Mucosa of gallbladder (tissue), 1 donor: ENCODE results near the gene ALAS1. TPM values are rescaled to one million over a fixed set of nuclear protein-coding genes. Genes with fewer than 3 reads are reported as not detected.
"Not testable (repeated sequence)": the region's sequence is repeated elsewhere in the genome, so short reads cannot be mapped to it uniquely, and the experiment has no call there.

Experiments
- DNase-seq: peaks from one replicate; pipeline ENCODE4 v3.0.0-alpha.2; 2020; ENCODE audit warnings: low spot score
- total RNA-seq: library from RNA; stranded (reverse); gene quantifications from one replicate; pipeline ENCODE4 v1.2.1, GENCODE V29; 2021
- donor health status: DM: no; HTN: no; CAD: no.

Gene ALAS1
- 62.4 TPM for total RNA-seq

DNA sequence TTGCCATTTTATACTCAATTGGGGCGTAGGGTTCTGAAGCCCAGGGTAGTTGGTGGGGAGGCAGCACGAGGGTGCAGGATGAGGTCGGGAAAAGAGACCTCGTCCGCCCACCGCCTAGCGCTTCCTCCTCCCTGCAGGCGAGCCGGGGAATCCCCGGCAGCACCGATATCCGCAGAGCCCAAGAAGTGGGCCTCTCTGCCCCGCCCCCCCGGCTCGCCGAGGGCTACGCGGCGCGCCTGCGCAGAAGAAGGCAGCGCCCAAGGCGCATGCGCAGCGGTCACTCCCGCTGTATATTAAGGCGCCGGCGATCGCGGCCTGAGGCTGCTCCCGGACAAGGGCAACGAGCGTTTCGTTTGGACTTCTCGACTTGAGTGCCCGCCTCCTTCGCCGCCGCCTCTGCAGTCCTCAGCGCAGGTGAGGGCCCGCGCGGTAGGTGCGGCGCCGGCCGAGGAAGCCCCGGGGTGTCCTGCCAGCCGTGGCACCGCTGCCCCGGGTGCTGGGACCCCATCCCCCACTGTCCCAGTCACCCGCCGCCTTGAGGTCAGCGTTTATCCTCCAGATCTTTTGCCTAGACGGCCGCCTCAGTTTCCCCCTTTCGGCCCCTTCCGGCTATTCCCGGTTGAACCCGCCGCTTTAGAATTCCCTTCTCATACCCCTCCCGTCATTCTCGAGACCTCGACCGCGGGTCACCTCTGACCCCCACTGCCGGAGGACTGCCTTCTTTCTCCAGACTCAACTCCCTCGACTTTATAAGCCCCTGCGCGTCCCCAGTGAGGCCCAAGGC is at the start of gene ALAS1:
Gene ALAS1, plus strand, starts transcription at position 319 of the 784 bp plus-strand sequence. CDS start 1,082 bp downstream, outside the sequence.
- DNase-seq, result peak; percentile 94

DNA sequence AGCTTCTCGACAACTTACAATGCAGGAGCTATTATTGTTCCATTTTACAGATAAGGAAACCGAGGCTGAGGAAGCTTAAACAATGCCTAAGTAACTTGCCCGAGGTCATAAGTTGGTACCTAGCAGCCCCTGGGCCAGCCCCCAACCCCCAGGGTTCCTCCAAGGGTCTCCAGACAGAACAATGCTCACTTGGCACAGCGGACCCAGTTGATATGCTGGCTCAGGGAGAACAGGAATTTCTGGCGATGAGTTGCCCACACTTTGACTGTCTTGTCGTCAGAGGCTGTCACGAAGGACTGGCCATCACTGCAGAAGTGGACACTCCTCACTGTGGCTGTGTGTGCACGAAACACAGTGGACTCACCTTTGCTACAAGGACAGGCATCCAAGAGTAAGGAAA is 48.9 kb upstream of the ALAS1 start:
- DNase-seq, result no peak

DNA sequence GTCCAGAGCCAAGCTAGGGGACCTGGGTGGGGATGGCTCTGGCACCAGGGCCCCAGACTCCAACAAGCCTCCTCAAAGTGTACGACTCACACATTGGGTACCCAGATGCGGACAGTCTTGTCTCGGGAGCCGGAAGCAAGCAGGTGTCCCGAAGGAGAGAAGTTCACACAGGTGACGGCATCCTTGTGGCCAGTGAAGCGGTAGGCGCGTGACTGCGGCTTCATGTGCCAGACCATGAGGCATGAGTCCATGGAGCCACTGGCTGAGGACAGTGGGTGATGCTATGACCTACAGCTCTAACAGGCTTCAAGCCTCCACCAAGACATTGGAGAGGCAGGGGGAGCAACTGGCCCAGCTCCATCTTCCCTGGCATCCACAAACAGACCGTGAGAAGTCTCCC is 48.2 kb upstream of the ALAS1 start:
- no peak for DNase-seq

DNA sequence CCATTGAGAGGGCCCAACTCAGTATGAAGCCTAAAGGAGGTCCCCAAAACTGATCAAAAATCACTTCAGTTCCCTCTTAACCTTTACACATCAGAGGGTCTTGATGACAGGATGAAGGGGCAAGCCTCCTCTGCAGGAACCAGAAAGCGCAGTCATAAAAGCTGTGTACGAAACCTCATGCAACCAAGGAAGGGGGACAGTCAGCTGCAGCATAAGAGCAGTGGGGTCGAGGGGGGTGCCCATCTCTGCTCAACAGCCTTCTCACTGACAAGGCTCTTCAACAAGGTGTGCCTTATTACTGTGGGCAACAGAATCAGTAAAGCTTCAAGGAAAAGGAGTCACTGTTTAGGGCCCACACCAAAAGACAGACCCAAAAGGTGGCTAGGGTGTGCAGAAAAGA is 47.6 kb upstream of the ALAS1 start:
- no peak for DNase-seq

DNA sequence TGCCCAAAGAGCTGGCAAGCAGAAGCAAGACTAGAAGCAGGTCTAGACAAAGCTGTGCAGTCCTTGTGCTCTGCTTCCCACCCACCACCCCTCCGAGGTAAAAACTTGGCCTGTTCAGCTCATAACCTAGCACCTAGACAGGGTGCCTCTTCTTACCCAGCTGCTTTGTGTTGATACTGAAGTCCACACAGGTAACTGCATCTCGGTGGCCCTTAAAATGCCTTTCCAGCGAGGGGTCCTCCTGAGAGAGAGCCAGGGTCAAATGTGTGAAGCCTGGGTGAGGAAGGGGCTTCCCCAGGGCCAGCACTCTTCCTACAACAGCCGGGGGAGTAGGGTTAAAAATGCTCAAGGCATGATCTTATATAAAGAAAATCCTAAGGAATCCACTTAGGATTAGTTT is 47.1 kb upstream of the ALAS1 start:
- DNase-seq, result no peak

DNA sequence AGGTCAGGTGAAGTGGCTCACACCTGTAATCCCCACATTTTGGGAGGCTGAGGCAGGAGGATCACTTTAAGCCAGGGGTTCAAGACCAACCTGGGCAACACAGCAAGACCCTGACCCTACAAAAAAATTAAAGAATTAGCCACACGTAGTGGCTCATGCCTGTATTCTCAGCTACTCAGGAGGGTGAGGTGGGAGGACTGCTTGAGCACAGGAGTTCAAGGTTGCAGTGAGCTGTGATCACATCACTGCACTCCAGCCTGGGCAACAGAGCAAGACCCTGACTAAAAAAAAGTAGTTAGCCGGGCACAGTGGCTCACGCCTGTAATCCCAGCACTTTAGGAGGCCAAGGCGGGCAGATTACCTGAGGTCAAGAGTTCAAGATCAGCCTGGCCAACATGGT is 46.0 kb upstream of the ALAS1 start:
- not testable (repeated sequence) for DNase-seq

DNA sequence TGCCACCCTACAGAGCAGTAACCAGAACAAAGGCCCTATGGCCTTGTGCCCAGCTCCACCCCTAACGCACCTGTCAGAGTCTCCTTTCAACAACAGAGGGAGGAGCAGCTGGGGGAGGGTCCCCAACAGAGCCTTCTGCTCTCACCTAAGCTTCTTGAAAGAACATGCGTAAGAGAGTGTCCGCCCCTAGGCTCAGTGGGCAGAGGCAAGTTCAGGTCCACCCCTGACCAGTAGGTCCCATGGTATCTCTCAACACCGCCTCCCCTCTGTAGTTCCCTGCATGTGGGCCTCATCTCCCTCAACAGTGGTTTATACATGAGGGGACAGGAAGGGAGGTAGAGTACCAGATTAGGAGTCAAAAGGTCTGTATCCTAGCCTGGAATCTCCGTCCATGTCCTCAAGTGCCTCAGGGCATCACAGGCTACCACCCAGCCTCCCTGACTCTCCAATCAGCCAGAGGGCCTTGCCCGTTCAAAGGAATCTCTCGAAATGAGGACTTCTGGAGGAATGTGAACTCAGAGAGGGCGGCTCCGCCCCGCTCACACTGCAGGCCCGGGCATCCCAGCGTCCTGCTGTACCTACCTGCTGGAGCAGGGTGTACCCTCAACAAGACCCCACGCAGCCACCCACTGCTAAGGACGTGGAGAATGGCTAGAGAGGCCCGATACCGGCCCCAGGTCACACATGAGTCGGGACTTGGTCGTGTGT is 44.4 kb upstream of the ALAS1 start:
- DNase-seq, result no peak

DNA sequence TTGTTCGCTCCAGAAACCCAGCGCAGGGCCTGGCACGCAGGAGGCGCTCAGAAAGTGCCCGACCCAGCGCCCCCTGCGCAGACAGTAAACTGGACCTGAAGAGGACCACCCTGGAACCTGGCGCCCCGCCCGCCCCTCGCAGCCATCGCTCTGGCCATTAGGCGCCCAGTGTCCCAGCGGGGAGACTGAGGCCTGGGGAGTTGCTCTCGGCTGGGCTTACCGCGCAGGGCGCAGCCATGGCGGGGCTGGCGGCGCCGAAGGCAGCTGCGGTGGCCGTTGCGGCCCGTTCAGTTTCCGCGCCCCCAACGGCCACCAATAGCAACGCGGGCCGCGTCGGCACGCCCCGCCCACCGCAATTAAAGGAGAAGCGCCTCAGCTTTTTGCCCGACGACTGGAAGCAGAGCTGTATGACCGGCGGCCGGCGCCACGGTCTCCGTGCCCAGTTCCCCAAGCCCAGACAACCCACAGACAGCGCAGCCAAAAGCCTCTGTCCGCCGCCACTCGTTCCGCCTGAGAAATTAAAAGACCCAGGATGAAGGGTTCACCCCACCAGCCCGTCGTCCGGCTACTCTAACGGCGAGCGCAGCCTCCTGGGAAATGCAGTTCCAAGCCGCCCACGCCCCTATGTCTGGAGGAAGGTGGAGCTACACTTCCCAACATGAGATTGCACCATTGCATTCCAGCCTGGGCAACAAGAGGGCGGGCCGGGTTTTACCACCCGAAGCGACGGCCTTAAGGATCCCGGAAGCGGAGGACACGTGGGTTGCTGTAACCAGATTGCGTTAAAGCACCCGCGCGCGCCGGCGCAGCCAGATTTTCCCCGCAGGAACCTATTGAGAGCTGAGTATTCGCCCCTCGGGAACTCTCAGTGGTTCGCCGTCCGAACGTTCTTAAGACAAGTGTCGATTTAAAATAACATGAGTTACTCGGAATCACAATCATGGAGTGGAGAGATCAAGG is 43.5 kb upstream of the ALAS1 start, which contains the start of gene POC1A:
Gene POC1A, minus strand, starts transcription at position 289 of the 960 bp plus-strand sequence. Its CDS starts 51 bp downstream, at position 238.
- DNase-seq, result peak; percentile 97

DNA sequence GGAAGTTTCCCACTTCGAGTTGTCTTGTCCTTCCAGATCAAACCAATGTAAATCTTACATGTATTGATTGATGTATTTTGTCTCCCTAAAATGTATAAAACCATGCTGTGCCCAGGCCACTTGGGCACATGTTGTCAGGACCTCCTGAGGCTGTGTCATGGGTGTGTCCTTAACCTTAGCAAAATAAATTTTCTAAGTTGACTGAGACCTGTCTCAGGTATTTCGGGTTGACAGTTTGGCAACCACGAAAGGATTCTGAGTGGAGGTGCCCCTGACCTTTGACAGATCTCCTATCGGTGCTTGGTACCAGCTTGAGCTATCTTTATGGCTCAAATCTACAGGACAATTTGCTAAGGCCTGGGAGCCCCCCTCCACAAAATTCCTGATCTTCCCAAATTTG is 42.0 kb upstream of the ALAS1 start:
- no peak for DNase-seq

DNA sequence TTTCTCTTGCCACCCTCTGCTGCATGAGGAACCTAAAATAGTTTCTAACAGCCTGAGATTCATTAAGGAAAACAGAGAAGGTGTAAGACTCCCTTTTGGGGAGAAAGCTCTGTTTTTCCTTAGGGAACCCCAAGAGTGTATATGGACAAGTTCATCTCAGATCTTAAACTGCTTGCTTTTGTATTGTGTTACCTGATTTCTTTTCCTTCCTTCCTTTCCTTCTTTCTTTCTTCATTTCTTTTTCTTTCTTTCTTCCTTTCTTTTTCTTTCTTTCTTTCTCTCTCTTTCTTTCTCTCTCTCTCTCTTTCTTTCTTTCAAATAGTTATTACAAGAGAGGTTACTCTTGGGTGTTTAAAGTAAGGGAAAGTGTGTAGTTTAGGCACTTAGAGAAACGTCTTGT is 38.5 kb upstream of the ALAS1 start:
- DNase-seq, result no peak

DNA sequence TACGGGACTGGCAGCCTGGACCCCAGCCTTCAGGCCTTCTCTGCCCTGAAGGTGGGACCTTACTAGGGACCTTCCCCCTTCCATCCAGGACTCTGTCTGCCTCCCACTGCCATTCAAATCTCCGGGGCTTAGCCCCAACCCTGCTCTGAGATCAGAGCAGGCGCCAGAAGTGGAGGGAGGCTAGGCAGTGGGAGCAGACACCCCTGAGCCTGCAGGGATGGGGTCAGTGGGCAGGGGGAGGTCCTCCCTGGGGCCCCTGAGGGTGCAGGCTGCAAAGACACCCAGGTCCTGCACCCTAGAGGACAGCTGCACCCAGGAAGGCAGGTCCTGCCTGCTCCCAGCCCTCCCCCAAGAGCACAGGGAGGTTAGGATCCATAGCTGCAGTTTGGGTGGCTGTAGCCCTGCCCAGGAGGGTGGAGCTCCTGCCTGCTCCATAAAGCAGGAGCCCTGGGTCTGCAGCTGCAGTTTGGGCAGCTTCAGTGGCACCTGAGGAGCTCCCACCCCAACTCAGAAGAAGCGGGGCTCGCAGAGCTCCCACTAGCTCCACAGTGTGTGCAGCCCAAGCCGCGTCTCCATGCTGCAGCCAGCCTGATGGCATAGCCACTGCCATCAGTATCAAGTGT is 35.6 kb upstream of the ALAS1 start:
- DNase-seq, result no peak

DNA sequence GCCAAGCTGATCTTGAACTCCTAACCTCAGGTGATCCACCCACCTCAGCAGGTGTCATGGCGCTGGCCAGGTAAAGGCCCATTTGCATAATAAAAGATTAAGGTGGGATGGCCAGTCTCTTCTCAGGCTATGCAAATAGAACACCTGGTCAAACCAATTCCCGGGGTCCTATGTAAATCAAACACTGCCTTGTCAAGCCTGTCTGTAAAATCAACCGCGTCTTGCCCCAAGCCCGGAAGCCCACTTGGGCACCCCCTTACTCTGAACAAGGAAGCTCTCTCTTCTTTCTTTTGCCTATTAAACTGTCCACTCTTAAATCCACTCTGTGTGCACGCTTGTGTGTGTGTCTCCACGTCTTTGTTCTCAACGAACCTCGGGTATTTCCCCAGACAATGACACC is 30.7 kb upstream of the ALAS1 start:
- no peak for DNase-seq

DNA sequence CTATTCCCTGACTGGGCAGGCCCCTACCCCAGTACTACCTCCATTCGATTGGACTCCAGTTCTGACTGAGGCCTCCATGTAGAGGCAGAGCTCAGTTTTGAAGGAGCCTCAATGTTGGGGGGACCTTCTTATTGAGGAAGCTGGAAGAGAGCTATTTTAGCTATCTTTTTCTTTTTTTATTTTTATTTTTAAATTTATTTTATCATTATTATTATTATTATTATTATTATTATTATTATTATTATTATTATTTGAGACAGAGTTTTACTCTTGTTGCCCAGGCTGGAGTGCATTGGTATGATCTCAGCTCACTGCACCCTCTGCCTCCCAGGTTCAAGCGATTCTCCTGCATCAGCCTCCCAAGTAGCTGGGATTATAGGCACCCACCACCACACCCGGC is 27.7 kb upstream of the ALAS1 start:
- not testable (repeated sequence) for DNase-seq

DNA sequence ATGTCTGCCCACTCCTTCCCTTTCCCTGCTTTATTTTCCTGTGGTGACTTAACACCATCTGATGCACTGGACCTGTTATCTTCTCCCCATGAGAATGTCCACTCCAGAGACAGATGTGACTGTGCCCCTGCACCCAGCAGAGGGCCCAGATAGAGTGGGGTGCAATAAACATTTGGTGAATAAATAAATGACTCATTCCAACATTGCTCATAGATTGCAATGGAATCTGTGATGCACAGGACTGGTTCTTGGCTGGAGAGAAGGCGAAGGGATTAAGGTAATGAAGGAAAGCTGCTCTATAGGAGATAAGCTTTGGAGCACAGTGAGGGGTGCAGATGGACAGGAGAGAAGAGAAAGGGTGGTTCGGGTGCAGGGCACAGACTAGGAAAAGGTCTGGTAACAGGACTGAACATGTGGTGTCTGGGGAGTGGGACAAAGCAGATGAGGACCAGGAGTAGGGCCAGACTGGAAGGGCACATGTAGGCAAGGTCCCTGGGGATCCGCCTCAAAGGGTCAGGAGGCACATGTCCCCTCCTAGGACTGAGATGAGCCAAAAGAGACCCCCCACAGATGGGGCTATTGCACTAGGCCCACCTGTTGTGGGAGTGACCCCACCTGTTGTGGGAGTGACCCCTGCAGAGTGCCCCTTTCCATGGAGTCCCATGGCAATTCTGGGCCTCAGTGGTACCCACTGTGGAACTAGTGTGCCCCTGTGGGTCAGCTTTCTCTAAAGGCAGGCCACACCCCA is 26.3 kb upstream of the ALAS1 start:
- no peak for DNase-seq

DNA sequence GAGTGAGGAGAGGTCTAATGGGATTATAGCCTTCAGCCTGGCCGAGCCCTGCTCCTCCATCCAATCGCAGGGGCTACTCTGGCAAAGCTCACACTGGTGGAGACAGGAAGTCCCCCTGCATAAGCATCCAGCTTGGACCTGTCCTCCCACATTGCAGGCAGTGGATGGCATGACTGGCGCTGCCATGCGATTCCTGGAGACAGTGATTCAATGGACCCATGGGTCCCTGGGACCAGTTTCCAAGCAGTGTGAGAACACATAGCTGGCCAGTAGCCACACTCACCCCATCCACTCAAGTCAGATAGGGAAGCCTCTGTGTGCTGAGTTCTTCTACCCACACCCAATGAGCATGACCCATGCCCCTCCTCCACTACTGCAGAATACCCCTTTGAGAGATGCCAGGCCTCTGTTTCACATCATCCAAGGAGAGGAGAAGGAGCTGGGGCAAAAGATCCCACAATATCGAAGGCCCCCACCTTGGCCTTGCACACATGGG is 25.6 kb upstream of the ALAS1 start:
- no peak for DNase-seq

DNA sequence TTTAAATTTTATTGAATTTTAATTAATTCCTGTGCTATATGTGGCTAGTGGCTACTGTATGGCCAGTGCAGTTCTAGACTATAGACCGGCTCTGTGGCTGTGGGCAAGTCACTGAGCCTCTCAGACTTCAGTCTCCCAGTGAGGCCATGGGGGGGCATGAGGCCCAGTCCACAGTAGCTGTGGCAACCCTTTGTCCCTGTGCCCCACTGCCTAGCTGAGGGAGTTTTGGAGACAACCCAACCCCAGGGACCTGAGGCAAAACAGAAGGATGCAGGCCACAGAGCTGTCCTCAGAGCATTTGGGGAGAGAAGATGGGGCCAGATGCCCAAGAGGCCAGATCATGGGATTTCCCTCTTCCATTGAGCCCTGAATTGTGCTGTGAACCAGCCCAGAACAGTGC is 24.9 kb upstream of the ALAS1 start:
- no peak for DNase-seq

DNA sequence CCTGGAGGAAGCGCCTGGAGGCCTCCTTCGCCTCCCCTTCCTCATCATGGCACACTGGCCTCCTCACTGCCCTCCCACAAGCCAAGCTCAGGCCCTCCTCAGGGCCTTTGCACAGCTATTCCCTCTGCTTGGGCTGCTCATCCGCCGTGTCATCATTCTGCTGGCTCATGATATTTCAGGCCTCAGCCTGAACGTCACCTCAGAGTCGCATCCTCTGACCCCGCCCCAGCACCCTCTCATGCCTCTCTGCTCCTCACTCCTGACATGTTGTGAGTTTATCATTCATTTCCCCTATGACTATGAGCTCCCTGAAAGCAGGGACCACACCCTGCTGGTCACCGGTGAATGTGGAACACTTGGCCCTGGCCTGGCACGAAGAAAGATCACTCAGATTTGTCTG is 23.1 kb upstream of the ALAS1 start:
- no peak for DNase-seq

DNA sequence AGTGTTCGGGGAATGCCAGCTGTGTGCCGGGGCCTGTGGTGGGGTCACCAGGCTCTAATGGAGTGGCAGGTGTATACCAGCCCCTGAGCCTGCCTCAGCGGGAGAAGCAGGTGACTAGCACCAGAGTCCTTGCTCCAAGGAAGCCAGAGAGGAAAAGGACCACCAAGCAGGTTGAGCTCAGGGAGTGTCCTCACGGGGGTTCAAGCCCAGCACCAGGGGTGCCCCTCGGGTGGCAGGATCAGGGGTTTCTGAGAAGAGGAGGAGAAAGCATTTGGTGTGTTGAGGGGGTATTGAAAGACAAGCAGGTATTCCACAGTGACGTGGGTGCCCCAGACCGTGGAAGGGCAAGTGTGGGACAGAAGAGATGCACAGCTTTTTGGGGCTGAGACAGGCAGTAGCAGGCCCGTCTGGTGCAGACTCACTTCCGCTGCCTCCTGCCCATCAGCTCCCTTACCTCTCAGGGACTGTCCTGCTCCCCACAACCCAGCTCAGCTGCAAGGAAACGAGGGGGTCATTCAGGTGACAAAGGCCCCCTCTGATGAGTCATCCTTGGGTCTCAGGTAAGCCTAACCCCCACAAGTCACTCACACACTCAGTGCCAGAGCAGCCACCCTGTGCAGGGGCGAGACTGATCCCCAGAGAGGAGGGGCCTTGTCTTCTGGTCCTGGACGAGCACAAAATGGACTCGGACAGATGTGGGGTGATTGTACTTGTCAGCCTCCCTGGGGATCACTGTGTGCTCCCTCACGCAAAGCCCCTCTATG is 22.4 kb upstream of the ALAS1 start:
- no peak for DNase-seq

DNA sequence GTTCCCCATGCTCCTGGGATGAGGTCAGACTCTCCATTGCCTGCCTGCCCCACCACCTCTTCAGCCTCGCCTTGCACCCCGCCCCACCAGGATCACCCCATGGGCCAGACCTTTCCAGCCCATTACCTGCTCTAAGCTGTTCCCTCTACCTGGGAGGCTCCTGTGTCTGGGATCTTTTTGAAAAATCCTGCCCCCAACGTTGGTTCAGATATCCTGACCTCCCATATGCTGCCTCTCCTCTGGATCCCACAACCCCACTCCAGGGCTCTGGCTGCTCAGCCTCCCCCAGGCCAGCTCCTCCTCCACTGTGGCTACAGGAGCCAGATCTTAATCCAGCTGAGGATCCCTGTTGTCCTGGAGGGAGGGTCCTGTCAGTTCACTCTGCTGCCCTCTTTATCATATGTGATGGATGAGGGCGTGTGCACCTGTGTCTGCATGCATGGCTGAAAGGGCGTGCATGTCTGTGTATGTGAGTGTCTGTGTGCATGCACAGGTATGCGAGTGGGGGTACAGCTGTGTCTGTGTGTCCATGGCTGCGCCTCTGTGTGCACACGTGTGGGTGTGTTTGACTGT is 21.7 kb upstream of the ALAS1 start:
- DNase-seq, result no peak
